ENCODE measurements around the gene CR2. TPM values are rescaled to one million over a fixed set of nuclear protein-coding genes. Genes with fewer than 3 reads are reported as not detected.

The CR2 gene
- total RNA-seq, 1 donor from 2014 or later: not detected

DNA sequence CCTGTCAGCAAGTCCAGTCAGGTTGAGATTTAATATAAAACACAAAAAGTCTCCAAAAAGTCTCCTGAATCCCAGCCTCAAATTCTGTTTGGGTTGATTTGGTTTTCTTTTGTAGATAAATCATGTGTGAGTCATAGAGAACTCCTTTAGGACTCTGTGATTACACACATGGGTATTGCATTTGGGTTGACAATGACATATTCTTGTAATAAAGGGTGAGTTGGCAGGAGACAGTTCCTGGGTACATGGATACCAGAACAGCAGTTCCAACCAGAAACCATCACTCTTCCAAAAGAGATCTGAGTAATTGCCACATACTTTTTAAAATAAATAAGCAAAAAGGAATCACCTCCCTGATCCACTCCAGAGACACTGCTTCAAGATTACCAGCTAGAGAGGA lies 8.9 kb downstream of the CR2 start:
- H3K27ac ChIP-seq: no peak overlapping the region
- H3K4me1 ChIP-seq: no peaks in the 10 kb centered on the region
- intact Hi-C loops (cut with DNase I): no loop called here
- TF ChIP-seq, protein P1, sequence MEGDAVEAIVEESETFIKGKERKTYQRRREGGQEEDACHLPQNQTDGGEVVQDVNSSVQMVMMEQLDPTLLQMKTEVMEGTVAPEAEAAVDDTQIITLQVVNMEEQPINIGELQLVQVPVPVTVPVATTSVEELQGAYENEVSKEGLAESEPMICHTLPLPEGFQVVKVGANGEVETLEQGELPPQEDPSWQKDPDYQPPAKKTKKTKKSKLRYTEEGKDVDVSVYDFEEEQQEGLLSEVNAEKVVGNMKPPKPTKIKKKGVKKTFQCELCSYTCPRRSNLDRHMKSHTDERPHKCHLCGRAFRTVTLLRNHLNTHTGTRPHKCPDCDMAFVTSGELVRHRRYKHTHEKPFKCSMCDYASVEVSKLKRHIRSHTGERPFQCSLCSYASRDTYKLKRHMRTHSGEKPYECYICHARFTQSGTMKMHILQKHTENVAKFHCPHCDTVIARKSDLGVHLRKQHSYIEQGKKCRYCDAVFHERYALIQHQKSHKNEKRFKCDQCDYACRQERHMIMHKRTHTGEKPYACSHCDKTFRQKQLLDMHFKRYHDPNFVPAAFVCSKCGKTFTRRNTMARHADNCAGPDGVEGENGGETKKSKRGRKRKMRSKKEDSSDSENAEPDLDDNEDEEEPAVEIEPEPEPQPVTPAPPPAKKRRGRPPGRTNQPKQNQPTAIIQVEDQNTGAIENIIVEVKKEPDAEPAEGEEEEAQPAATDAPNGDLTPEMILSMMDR (IDR thresholded peaks at IDR 0.05): no peak
- DNase-seq (ENCODE audit: low spot score in 2 of 2): no peak
- no peaks in the 10 kb centered on the region for H3K36me3 ChIP-seq
- no peaks in the 10 kb centered on the region for H3K9me3 ChIP-seq
- no peaks in the 10 kb centered on the region for H3K27me3 ChIP-seq
- H3K4me3 ChIP-seq: no peak overlapping the region

DNA sequence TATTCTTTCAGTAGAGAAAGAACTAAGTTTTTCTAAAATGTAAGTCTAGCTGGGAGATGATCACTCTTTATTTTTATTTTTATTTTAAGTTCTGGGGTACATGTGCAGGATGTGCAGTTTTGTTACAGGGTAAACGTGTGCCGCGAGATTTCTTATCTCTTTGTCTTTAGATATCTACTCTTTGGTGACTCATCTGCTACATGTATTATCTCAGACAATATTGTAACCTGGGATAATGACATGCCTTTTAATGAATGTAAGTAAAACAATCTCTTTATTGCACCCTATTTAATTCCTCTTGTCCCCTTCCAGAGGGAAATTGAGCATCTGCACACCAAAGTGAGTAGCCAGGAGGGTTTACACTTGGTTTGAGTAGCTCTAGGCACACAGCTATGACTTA lies 9.4 kb downstream of the CR2 start:
- DNase-seq (ENCODE audit: low spot score in 2 of 2): no peak
- H3K4me1 ChIP-seq: no peaks in the 10 kb centered on the region

DNA sequence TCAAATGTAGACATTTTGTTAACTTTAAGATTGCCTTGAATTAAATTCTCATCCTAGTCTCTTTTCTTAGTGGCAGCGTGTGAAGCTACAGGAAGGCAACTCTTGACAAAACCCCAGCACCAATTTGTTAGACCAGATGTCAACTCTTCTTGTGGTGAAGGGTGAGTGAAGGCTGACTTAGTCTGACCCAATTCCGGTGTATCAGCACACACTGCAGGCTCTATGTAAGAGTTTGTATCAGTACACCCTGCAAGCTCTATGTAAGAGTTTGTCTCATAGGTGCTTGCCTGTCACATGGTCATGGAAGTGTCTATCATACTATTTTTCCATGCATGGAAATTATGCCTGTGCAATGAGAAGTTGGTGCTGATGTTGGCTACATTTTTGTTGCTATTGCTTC lies 16.8 kb downstream of the CR2 start:
- intact Hi-C loops (cut with DNase I): no loop called here
- H3K36me3 ChIP-seq: no peaks in the 10 kb centered on the region
- no peak overlapping the region for H3K4me3 ChIP-seq
- no peaks in the 10 kb centered on the region for H3K27me3 ChIP-seq
- no peaks in the 10 kb centered on the region for H3K9me3 ChIP-seq
- no peaks in the 10 kb centered on the region for H3K4me1 ChIP-seq
- no peak for DNase-seq (ENCODE audit: low spot score in 2 of 2)
- no peak overlapping the region for H3K27ac ChIP-seq
- TF ChIP-seq, protein P1 (IDR thresholded peaks at IDR 0.05): no peak

More for the DNA sequence above, 9.4 kb downstream of the CR2 start:
- TF ChIP-seq, protein P1 (IDR thresholded peaks at IDR 0.05): no peak
- intact Hi-C loops (cut with DNase I): no loop called here
- Histone ChIP-seq H3K27ac (no peak overlapping the region), H3K36me3 (no peaks in the 10 kb centered on the region), H3K4me3 (no peak overlapping the region), H3K27me3 (no peaks in the 10 kb centered on the region), H3K9me3 (no peaks in the 10 kb centered on the region)

DNA sequence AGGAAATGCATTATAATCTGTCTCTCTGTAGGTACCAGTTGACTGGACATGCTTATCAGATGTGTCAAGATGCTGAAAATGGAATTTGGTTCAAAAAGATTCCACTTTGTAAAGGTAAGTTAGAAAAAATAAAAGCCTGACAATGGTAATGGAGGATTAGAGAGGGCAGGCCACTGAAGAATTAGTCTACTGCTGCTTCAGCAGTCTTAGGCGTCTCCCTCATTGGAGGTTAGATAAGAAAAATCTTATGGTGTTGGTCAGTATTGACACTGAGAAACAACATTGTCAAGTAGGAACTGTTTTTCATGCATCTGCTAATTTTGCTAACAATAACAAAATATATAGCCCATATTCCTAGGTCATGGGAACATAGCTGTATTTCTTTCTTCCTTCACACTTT lies 20.1 kb downstream of the CR2 start:
- DNase-seq (ENCODE audit: low spot score in 2 of 2): no peak
- Histone ChIP-seq H3K27me3 (no peaks in the 10 kb centered on the region), H3K4me1 (no peaks in the 10 kb centered on the region), H3K27ac (no peak overlapping the region), H3K36me3 (no peaks in the 10 kb centered on the region), H3K4me3 (no peak overlapping the region), H3K9me3 (no peaks in the 10 kb centered on the region)
- intact Hi-C loops (cut with DNase I): no loop called here
- TF ChIP-seq, protein P1 (IDR thresholded peaks at IDR 0.05): no peak

DNA sequence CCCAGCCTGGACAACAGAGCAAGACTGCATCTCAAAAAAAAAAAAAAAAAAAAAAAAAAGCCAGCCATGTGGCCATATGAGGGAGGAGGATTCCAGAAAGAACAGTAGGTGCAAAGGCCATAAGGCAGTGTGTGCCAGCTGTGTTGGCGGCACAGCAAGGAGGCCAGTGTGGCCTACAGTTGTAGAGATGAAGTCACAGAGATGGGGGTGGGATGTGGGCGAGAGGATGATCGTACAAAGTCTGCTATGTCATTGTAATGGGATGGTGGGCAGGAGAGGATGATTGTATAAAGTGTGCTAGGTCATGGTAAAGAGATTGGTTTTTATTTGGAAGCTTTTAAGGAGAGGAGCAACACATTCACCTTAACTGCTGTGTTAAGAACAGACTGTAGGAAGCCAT lies 32.1 kb downstream of the CR2 start:
- intact Hi-C loops (cut with DNase I): no loop called here

More for the DNA sequence above, 32.1 kb downstream of the CR2 start:
- H3K36me3 ChIP-seq: no peaks in the 10 kb centered on the region
- H3K4me3 ChIP-seq: no peak overlapping the region
- TF ChIP-seq, protein P1 (IDR thresholded peaks at IDR 0.05): no peak
- DNase-seq (ENCODE audit: low spot score in 2 of 2): no peak
- H3K9me3 ChIP-seq: no peaks in the 10 kb centered on the region
- H3K4me1 ChIP-seq: no peaks in the 10 kb centered on the region
- no peak overlapping the region for H3K27ac ChIP-seq
- H3K27me3 ChIP-seq: peaks cover 4% of the 10 kb centered on the region

All from ascending aorta (tissue), 2 donors.